A549 (cell line): ENCODE data around the gene SCYGR1.

ENCODE experiments used
- CBX2 ChIP-seq: fragments of 200-600 bp; sonication (generic); IDR thresholded peaks from 2 replicates; pipeline ENCODE4 v1.6.1; 2016; ENCODE audit warnings: low read depth, mild to moderate bottlenecking, borderline replicate concordance
- ELK1 ChIP-seq: fragments of 150-350 bp; IDR thresholded peaks from 2 replicates; pipeline ENCODE4 v1.6.1; 2014; ENCODE audit warnings: low read depth, mild to moderate bottlenecking, low read length
- ESRRA ChIP-seq: fragments of 150-350 bp; IDR thresholded peaks from 2 replicates; pipeline ENCODE4 v1.6.1; 2014; ENCODE audit warnings: mild to moderate bottlenecking, low read length, borderline replicate concordance
- MAFK ChIP-seq: fragments of 450-650 bp; IDR thresholded peaks from 2 replicates; pipeline ENCODE4 v1.6.1; 2014; ENCODE audit not compliant: partially characterized antibody
- MAZ ChIP-seq: fragments of 150-350 bp; IDR thresholded peaks from 2 replicates; pipeline ENCODE4 v1.6.1; 2014; ENCODE audit warnings: antibody characterized with exemption, low read depth, low read length, borderline replicate concordance
- PHF8 ChIP-seq: fragments of 200-600 bp; sonication (generic); IDR thresholded peaks from 2 replicates; pipeline ENCODE4 v1.6.1; 2016; ENCODE audit warnings: low read depth, mild to moderate bottlenecking, antibody characterized with exemption, moderate library complexity, borderline replicate concordance
- POLR2A ChIP-seq: IDR thresholded peaks from 2 replicates; pipeline ENCODE4 v1.6.1; 2012; ENCODE audit warnings: mild to moderate bottlenecking, low read length
- RAD21 ChIP-seq, 2 experiments: fragments of >200 bp in 1 of 2; sonication (Bioruptor Twin) in 1 of 2; formaldehyde crosslinking in 1 of 2; IDR thresholded peaks in 1 of 2; conservative IDR thresholded peaks in 1 of 2; 2 replicates in 1 of 2; 3 replicates in 1 of 2; pipeline ENCODE4 v1.6.1; 2012 to 2018; ENCODE audit warnings: inconsistent platforms in 1 of 2
- RCOR1 ChIP-seq: fragments of 150-350 bp; IDR thresholded peaks from 2 replicates; pipeline ENCODE4 v1.6.1; 2014; ENCODE audit warnings: antibody characterized with exemption, low read length, low read depth
- REST ChIP-seq: fragments of 200-600 bp; sonication (generic); IDR thresholded peaks from 2 replicates; pipeline ENCODE4 v1.6.1; 2016; ENCODE audit warnings: antibody characterized with exemption, mild to moderate bottlenecking, moderate library complexity
- USF2 ChIP-seq: fragments of 450-650 bp; IDR thresholded peaks from 2 replicates; pipeline ENCODE4 v1.6.1; 2014; ENCODE audit warnings: antibody characterized with exemption
- TF ChIP-seq, protein P1 (sequence below): fragments of >200 bp; sonication (Bioruptor Twin); formaldehyde crosslinking; IDR thresholded peaks from 3 replicates; pipeline ENCODE4 v1.5.1; 2016
- TF ChIP-seq, protein P2 (sequence below): IDR thresholded peaks from 2 replicates; pipeline ENCODE4 v1.6.1; 2012

- TF ChIP-seq CBX2, result no peak
- TF ChIP-seq ESRRA, result no peak
- TF ChIP-seq, protein P1, sequence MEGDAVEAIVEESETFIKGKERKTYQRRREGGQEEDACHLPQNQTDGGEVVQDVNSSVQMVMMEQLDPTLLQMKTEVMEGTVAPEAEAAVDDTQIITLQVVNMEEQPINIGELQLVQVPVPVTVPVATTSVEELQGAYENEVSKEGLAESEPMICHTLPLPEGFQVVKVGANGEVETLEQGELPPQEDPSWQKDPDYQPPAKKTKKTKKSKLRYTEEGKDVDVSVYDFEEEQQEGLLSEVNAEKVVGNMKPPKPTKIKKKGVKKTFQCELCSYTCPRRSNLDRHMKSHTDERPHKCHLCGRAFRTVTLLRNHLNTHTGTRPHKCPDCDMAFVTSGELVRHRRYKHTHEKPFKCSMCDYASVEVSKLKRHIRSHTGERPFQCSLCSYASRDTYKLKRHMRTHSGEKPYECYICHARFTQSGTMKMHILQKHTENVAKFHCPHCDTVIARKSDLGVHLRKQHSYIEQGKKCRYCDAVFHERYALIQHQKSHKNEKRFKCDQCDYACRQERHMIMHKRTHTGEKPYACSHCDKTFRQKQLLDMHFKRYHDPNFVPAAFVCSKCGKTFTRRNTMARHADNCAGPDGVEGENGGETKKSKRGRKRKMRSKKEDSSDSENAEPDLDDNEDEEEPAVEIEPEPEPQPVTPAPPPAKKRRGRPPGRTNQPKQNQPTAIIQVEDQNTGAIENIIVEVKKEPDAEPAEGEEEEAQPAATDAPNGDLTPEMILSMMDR, result no peak
- no peak for TF ChIP-seq REST
- TF ChIP-seq, protein P2, sequence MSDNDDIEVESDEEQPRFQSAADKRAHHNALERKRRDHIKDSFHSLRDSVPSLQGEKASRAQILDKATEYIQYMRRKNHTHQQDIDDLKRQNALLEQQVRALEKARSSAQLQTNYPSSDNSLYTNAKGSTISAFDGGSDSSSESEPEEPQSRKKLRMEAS, result no peak
- no peak for TF ChIP-seq USF2
- TF ChIP-seq POLR2A, result no peak
- TF ChIP-seq MAFK, result no peak
- TF ChIP-seq PHF8, result no peak
- TF ChIP-seq RAD21 (conservative IDR thresholded peaks at IDR 0.05 in 1 of 2, IDR thresholded peaks at IDR 0.05 in 1 of 2), result no peak
- no peak for TF ChIP-seq MAZ
- no peak for TF ChIP-seq RCOR1
- no peak for TF ChIP-seq ELK1
Measured at GRCh38 chr2:227349989-227350612, 37.6 kb downstream of the SCYGR1 start.
